K562 (cell line): ENCODE data around the gene ELAC1. TPM values are rescaled to one million over a fixed set of nuclear protein-coding genes. Genes with fewer than 3 reads are reported as not detected.

Experiments used
- ATAC-seq: fragments of 200-7000 bp; cut with Tn5 transposase; 3 replicates; pipeline ENCODE4 v1.9.1; 2020; ENCODE audit warnings: moderate library complexity
- BruUV-seq: library from RNA; stranded (reverse); fragments of 400-500 nt; replicated peaks from 2 replicates; lab custom pipeline; 2021; lab: Mats Ljungman, UMichigan
- CTCF ChIA-PET: fragments of 300-600 bp; formaldehyde crosslinking; extraction: SDS; loops from one replicate; lab custom pipeline; 2021; ENCODE audit warnings: low intra/inter-chr PET ratio; lab: Yijun Ruan, JAX
- POLR2A ChIA-PET: fragments of 300-600, 350-650 bp; sonication (Branson Sonifier 250); formaldehyde crosslinking; extraction: SDS; loops from one replicate; lab custom pipeline; 2021; ENCODE audit warnings: antibody characterized with exemption, inconsistent platforms; lab: Yijun Ruan, JAX
- DNase-seq, 4 experiments: peaks; one replicate each; pipeline versions ENCODE4 v3.0.0 to v3.0.0-alpha.2; 2011 to 2018; ENCODE audit warnings: low spot score in 3 of 4, mixed read lengths in 3 of 4; ENCODE audit errors: extremely low read depth in 1 of 4
- FAIRE-seq: peaks from 2 replicates; lab custom pipeline; 2011; peaks lifted over from hg19 to GRCh38; lab: Jason Lieb, UNC
- H2AFZ ChIP-seq: 2 replicates; pipeline ENCODE4 v1.6.0; 2011; ENCODE audit warnings: low read depth, low read length, control low read depth, inconsistent platforms
- H3K27ac ChIP-seq: fragments of 200-600 bp; 3 replicates; pipeline ENCODE4 v1.8.0; 2011; ENCODE audit warnings: low read depth, mild to moderate bottlenecking, control low read depth, inconsistent platforms, low read length, moderate library complexity, mixed read lengths; ENCODE audit errors: extremely low read depth
- H3K27me3 ChIP-seq, 2 experiments: fragments of 300-600 bp in 1 of 2; 2 replicates in 1 of 2; 3 replicates in 1 of 2; pipeline versions ENCODE4 v1.6.0 to v1.8.0; 2011; ENCODE audit warnings: inconsistent platforms in 2 of 2, low read length in 2 of 2, mild to moderate bottlenecking in 1 of 2, mixed read lengths in 1 of 2, moderate library complexity in 1 of 2; ENCODE audit not compliant: control insufficient read depth in 2 of 2, insufficient read depth in 2 of 2
- H3K36me3 ChIP-seq: fragments of 300-600 bp; 3 replicates; pipeline ENCODE4 v1.8.0; 2011; ENCODE audit warnings: mild to moderate bottlenecking, low read length, inconsistent platforms; ENCODE audit not compliant: control insufficient read depth, insufficient read depth
- H3K4me1 ChIP-seq, 2 experiments: fragments of 200-600 bp in 1 of 2; replicated peaks in 1 of 2; 2 replicates in 1 of 2; 3 replicates in 1 of 2; pipeline versions ENCODE4 v1.5.1 to v1.8.0; 2011; ENCODE audit warnings: inconsistent platforms in 2 of 2, low read length in 2 of 2, mild to moderate bottlenecking in 1 of 2, mixed read lengths in 1 of 2, moderate library complexity in 1 of 2; ENCODE audit not compliant: control insufficient read depth in 2 of 2, insufficient read depth in 2 of 2
- H3K4me2 ChIP-seq: 2 replicates; pipeline ENCODE4 v1.6.1; 2011; ENCODE audit warnings: low read length, control low read depth, inconsistent platforms, mixed read lengths; ENCODE audit not compliant: insufficient read depth
- H3K4me3 ChIP-seq: fragments of 200-600 bp; sonication (generic), shearing (Covaris generic); 2 replicates; pipeline ENCODE4 v1.5.1; 2016; ENCODE audit warnings: control low read depth, inconsistent platforms
- H3K79me2 ChIP-seq: fragments of 200-600 bp; 3 replicates; pipeline ENCODE4 v1.8.0; 2011; ENCODE audit warnings: low read length, inconsistent platforms; ENCODE audit not compliant: control insufficient read depth, insufficient read depth
- H3K9ac ChIP-seq, 2 experiments: 2 replicates each; pipeline versions ENCODE4 v1.6.0 to v1.6.1; 2011; ENCODE audit warnings: low read depth in 2 of 2, low read length in 2 of 2, control low read depth in 1 of 2, inconsistent platforms in 1 of 2, mild to moderate bottlenecking in 1 of 2, mixed read lengths in 1 of 2; ENCODE audit not compliant: insufficient read depth in 1 of 2
- H3K9me1 ChIP-seq: one replicate; pipeline ENCODE4 v1.6.0; 2011; ENCODE audit warnings: inconsistent platforms, mild to moderate bottlenecking, low read length, moderate library complexity; ENCODE audit not compliant: control insufficient read depth, insufficient read depth
- H3K9me3 ChIP-seq: replicated peaks from 2 replicates; pipeline ENCODE4 v1.5.1; 2011; ENCODE audit warnings: low read depth, low read length, inconsistent platforms; ENCODE audit not compliant: control insufficient read depth, insufficient read depth
- H4K20me1 ChIP-seq: replicated peaks from 2 replicates; pipeline ENCODE4 v1.6.1; 2011; ENCODE audit warnings: low read length, inconsistent platforms, mixed read lengths; ENCODE audit not compliant: control insufficient read depth, insufficient read depth
- CCAR2 ChIP-seq: fragments of 200-400 bp; formaldehyde crosslinking; IDR thresholded peaks from 2 replicates; pipeline ENCODE4 v1.6.1; 2017; ENCODE audit warnings: mild to moderate bottlenecking, low read depth, low read length
- NELFE ChIP-seq: IDR thresholded peaks from 2 replicates; pipeline ENCODE4 v1.6.1; 2011; ENCODE audit warnings: mild to moderate bottlenecking; ENCODE audit not compliant: insufficient read depth, insufficient read length
- PRPF4 ChIP-seq: fragments of 200-400 bp; formaldehyde crosslinking; IDR thresholded peaks from one replicate; pipeline ENCODE4 v1.6.1; 2017; ENCODE audit warnings: low read length, low read depth, mild to moderate bottlenecking; ENCODE audit not compliant: insufficient read depth, poor library complexity, severe bottlenecking
- ZNF133 ChIP-seq: fragments of 250-450 bp; sonication (Bioruptor Pico); IDR thresholded peaks from 2 replicates; pipeline ENCODE4 v1.4.0; 2020; ENCODE audit warnings: mild to moderate bottlenecking
- ZNF239 ChIP-seq: fragments of 250-450 bp; sonication (Bioruptor Pico); IDR thresholded peaks from 2 replicates; pipeline ENCODE4 v1.4.0; 2020; ENCODE audit warnings: mild to moderate bottlenecking
- ZNF584 ChIP-seq: fragments of 200-800 bp; sonication (Bioruptor generic); IDR thresholded peaks from 2 replicates; pipeline ENCODE4 v1.6.1; 2016; ENCODE audit warnings: low read depth, mild to moderate bottlenecking, missing genetic modification characterization, missing compliant biosample characterization
- ZNF785 ChIP-seq: fragments of 250-450 bp; sonication (Bioruptor Pico); IDR thresholded peaks from 2 replicates; pipeline ENCODE4 v1.4.0; 2020; ENCODE audit warnings: mild to moderate bottlenecking
- WGBS: fragments of 100-300 bp; shearing (Covaris generic); methylation state at CpG from one replicate; pipeline ENCODE4 v1.1.6; 2016; ENCODE audit warnings: low coverage, mixed read lengths; ENCODE audit not compliant: insufficient coverage; ENCODE audit errors: missing lambda C conversion rate; 5-methylcytosine and 5-hydroxymethylcytosine counted together
- in situ Hi-C: fragments of 300-500 bp; cut with MboI; formaldehyde crosslinking; loops from 4 replicates; pipeline ENCODE4 v1.15.0; 2018; ENCODE audit warnings: inconsistent platforms, mixed read lengths
- intact Hi-C: fragments of 100-400 bp; cut with micrococcal nuclease; formaldehyde crosslinking; loops from 2 replicates; pipeline ENCODE4 v1.14.2; 2022
- polyA plus RNA-seq, 8 experiments: library from polyadenylated mRNA; depleted of rRNA in 4 of 8; stranded (reverse) in 5 of 8; unstranded in 3 of 8; fragments of >200 nt; fragmentation: Nextera tagmentation in 2 of 8; fragmentation: Illumina TruSeq in 1 of 8; extraction: Ambion mirVana in 2 of 8; extraction: Trizol in 1 of 8; gene quantifications; 2 replicates each; pipeline versions ENCODE4 v1.2.1 to v1.2.3, GENCODE V29; 2011 to 2014; ENCODE audit warnings: inconsistent platforms in 1 of 8, missing spikeins in 1 of 8
- total RNA-seq, 7 experiments: library from RNA; depleted of rRNA in 6 of 7; stranded (reverse); fragments of >200 nt in 6 of 7; fragmentation: Illumina TruSeq in 2 of 7; extraction: Trizol in 2 of 7; gene quantifications; 2 replicates each; pipeline versions ENCODE4 v1.2.1 to v1.2.3, GENCODE V29; 2011 to 2021; ENCODE audit warnings: low replicate concordance in 1 of 7
- TF ChIP-seq, protein P1 (sequence below): fragments of 250-450 bp; sonication (Bioruptor Pico); IDR thresholded peaks from 2 replicates; pipeline ENCODE4 v1.4.0; 2020

The ELAC1 gene
- total and polyA plus RNA-seq, 9 of the 15 experiments (the other 6 are each of a cell fraction or from before 2014, with no cell fraction given), result 3.7 to 7.7 (median 4.9) TPM

DNA sequence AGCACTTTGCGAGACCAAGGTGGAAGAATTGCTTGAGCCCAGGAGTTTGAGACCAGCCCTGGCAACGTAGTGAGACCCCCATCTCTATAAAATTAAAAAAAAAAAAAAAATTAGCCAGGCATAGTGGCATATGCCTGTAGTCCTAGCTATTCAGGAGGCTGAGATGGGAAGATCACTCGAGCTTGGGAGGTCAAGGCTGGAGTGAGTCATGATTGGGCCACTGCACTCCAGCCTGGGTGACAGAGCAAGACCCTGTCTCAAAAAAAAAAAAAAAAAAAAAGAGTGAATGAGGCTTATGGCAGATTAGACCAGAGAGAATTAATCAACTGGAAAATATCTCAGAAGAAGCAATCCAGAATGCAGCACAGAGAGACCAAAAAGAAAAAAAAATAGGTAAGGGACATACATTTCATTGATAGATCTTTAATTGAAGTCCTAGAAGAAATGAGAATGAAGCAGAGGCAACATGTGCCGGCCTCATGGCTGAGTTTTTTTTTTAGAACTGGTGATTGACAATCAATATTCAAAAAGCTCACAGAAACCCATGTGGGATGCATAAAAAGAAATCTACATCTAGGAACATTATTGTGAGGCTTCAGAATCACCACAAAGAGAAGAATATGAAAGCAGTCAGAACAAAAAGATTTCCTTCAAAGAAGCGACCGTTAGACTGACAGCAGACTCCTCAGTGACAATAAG is 32.2 kb upstream of the ELAC1 start:
- H3K4me2 ChIP-seq, result no peak overlapping the region
- ATAC-seq, result no peak
- no peaks in the 10 kb centered on the region for H3K9me1 ChIP-seq
- no peaks in the 10 kb centered on the region for H3K9me3 ChIP-seq
- ChIA-PET POLR2A (interaction anchor here (2.2 kb wide), 1 partner anchor 9 kb away, joined by 7 read pairs; no protein-coding TSS in a partner anchor), CTCF (no interaction called here)
- no peak overlapping the region for H2AFZ ChIP-seq
- DNase-seq, result no peak
- in situ Hi-C loops, result no loop called here
- H3K79me2 ChIP-seq, result no peaks in the 10 kb centered on the region
- BruUV-seq, result no TSS peak
- 78% methylated on average over 3 of the region's 6 CpGs for WGBS
- TF ChIP-seq ZNF239 (CRISPR knock-in tag), result no peak
- no peak for TF ChIP-seq ZNF584 (CRISPR knock-in tag)
- no peak for TF ChIP-seq PRPF4
- TF ChIP-seq ZNF785 (CRISPR knock-in tag), result no peak
- no peak for TF ChIP-seq CCAR2
- TF ChIP-seq ZNF133, result no peak
- TF ChIP-seq, protein P1, sequence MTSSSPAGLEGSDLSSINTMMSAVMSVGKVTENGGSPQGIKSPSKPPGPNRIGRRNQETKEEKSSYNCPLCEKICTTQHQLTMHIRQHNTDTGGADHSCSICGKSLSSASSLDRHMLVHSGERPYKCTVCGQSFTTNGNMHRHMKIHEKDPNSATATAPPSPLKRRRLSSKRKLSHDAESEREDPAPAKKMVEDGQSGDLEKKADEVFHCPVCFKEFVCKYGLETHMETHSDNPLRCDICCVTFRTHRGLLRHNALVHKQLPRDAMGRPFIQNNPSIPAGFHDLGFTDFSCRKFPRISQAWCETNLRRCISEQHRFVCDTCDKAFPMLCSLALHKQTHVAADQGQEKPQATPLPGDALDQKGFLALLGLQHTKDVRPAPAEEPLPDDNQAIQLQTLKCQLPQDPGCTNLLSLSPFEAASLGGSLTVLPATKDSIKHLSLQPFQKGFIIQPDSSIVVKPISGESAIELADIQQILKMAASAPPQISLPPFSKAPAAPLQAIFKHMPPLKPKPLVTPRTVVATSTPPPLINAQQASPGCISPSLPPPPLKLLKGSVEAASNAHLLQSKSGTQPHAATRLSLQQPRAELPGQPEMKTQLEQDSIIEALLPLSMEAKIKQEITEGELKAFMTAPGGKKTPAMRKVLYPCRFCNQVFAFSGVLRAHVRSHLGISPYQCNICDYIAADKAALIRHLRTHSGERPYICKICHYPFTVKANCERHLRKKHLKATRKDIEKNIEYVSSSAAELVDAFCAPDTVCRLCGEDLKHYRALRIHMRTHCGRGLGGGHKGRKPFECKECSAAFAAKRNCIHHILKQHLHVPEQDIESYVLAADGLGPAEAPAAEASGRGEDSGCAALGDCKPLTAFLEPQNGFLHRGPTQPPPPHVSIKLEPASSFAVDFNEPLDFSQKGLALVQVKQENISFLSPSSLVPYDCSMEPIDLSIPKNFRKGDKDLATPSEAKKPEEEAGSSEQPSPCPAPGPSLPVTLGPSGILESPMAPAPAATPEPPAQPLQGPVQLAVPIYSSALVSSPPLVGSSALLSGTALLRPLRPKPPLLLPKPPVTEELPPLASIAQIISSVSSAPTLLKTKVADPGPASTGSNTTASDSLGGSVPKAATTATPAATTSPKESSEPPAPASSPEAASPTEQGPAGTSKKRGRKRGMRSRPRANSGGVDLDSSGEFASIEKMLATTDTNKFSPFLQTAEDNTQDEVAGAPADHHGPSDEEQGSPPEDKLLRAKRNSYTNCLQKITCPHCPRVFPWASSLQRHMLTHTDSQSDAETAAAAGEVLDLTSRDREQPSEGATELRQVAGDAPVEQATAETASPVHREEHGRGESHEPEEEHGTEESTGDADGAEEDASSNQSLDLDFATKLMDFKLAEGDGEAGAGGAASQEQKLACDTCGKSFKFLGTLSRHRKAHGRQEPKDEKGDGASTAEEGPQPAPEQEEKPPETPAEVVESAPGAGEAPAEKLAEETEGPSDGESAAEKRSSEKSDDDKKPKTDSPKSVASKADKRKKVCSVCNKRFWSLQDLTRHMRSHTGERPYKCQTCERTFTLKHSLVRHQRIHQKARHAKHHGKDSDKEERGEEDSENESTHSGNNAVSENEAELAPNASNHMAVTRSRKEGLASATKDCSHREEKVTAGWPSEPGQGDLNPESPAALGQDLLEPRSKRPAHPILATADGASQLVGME (CRISPR knock-in tag), result no peak
- TF ChIP-seq NELFE, result no peak
- no peaks in the 10 kb centered on the region for H4K20me1 ChIP-seq
- no peak overlapping the region for H3K27ac ChIP-seq
- intact Hi-C loops, result no loop called here
- no peak overlapping the region for H3K9ac ChIP-seq
- H3K36me3 ChIP-seq, result peaks cover 5% of the 10 kb centered on the region; the same call in 1 of the 3 replicates
- H3K4me3 ChIP-seq, result no peak overlapping the region
- no peaks in the 10 kb centered on the region; a peak in 1 of 5 replicates for H3K4me1 ChIP-seq
- no peak for FAIRE-seq
- no peaks in the 10 kb centered on the region for H3K27me3 ChIP-seq
